Measurements from ENCODE around the gene IL1R2. TPM values are rescaled to one million over a fixed set of nuclear protein-coding genes. Genes with fewer than 3 reads are reported as not detected.

IL1R2 gene
- total and polyA plus RNA-seq, 2 experiments from 2014 or later, result not detected

DNA sequence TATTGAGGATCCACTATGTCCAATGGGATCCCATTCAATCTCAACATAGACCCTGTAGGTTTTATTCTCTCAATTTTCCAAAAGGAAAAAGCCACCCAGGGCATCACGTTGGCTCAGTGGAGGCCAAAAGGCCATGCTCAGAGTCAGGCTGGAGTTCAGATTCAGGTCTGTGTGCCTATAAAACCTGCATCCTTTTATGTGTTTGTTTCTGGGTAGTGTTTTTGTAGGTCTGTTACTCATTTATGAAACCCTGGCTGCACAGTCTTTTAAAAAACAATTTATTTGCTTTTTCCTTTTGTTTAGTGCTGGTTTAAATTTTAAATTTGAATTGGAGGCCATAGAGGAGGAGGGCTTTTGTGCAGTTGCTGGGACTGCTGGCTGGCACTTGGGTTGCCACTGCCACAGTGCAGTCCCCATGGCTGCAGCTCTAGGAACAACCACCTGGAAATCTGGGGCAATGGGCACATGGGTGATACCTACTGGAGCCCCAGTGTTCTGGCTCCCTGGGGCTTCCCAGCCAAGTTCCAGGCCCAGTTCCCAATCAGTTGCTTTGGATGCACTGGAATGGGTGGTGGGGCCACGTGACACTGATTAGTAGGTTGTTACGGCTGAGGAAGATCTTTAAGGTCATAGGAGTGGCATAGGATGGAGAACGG is 31.3 kb downstream of the IL1R2 start:
- no peaks in the 10 kb centered on the region for H3K36me3 ChIP-seq (ENCODE audit: insufficient read depth)
- H3K27ac ChIP-seq (ENCODE audit: low read depth), result no peak overlapping the region
- H3K79me2 ChIP-seq (replicated peaks; ENCODE audit: insufficient read depth), result no peaks in the 10 kb centered on the region
- DNase-seq (ENCODE audit: low spot score), result no peak
- H3K4me2 ChIP-seq, result no peak overlapping the region
- TF ChIP-seq, protein P1, sequence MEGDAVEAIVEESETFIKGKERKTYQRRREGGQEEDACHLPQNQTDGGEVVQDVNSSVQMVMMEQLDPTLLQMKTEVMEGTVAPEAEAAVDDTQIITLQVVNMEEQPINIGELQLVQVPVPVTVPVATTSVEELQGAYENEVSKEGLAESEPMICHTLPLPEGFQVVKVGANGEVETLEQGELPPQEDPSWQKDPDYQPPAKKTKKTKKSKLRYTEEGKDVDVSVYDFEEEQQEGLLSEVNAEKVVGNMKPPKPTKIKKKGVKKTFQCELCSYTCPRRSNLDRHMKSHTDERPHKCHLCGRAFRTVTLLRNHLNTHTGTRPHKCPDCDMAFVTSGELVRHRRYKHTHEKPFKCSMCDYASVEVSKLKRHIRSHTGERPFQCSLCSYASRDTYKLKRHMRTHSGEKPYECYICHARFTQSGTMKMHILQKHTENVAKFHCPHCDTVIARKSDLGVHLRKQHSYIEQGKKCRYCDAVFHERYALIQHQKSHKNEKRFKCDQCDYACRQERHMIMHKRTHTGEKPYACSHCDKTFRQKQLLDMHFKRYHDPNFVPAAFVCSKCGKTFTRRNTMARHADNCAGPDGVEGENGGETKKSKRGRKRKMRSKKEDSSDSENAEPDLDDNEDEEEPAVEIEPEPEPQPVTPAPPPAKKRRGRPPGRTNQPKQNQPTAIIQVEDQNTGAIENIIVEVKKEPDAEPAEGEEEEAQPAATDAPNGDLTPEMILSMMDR (conservative IDR thresholded peaks at IDR 0.05; ENCODE audit: low read depth in 2 of 2), result no peak
- TF ChIP-seq ZNF331 (CRISPR knock-in tag; IDR thresholded peaks at IDR 0.05; ENCODE audit: low read depth) (no peak), POLR2AphosphoS5 (IDR thresholded peaks at IDR 0.05; ENCODE audit: low read depth) (no peak), EZH2phosphoT487 (IDR thresholded peaks at IDR 0.05; ENCODE audit: unreplicated experiment) (no peak), EZH2 (IDR thresholded peaks at IDR 0.05; ENCODE audit: low read depth, unreplicated experiment) (no peak), JUNB (IDR thresholded peaks at IDR 0.05; ENCODE audit: unreplicated experiment) (no peak), CREB1 (CRISPR knock-in tag; IDR thresholded peaks at IDR 0.05; ENCODE audit: low read depth) (no peak)
- TF ChIP-seq, protein P2, sequence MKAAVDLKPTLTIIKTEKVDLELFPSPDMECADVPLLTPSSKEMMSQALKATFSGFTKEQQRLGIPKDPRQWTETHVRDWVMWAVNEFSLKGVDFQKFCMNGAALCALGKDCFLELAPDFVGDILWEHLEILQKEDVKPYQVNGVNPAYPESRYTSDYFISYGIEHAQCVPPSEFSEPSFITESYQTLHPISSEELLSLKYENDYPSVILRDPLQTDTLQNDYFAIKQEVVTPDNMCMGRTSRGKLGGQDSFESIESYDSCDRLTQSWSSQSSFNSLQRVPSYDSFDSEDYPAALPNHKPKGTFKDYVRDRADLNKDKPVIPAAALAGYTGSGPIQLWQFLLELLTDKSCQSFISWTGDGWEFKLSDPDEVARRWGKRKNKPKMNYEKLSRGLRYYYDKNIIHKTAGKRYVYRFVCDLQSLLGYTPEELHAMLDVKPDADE (IDR thresholded peaks at IDR 0.05), result no peak
- TF ChIP-seq, protein P3, sequence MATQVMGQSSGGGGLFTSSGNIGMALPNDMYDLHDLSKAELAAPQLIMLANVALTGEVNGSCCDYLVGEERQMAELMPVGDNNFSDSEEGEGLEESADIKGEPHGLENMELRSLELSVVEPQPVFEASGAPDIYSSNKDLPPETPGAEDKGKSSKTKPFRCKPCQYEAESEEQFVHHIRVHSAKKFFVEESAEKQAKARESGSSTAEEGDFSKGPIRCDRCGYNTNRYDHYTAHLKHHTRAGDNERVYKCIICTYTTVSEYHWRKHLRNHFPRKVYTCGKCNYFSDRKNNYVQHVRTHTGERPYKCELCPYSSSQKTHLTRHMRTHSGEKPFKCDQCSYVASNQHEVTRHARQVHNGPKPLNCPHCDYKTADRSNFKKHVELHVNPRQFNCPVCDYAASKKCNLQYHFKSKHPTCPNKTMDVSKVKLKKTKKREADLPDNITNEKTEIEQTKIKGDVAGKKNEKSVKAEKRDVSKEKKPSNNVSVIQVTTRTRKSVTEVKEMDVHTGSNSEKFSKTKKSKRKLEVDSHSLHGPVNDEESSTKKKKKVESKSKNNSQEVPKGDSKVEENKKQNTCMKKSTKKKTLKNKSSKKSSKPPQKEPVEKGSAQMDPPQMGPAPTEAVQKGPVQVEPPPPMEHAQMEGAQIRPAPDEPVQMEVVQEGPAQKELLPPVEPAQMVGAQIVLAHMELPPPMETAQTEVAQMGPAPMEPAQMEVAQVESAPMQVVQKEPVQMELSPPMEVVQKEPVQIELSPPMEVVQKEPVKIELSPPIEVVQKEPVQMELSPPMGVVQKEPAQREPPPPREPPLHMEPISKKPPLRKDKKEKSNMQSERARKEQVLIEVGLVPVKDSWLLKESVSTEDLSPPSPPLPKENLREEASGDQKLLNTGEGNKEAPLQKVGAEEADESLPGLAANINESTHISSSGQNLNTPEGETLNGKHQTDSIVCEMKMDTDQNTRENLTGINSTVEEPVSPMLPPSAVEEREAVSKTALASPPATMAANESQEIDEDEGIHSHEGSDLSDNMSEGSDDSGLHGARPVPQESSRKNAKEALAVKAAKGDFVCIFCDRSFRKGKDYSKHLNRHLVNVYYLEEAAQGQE (IDR thresholded peaks at IDR 0.05; ENCODE audit: unreplicated experiment), result no peak
- no peaks in the 10 kb centered on the region for H3K4me1 ChIP-seq (ENCODE audit: insufficient read depth)
- no peaks in the 10 kb centered on the region for H3K9me2 ChIP-seq (ENCODE audit: insufficient read depth)
- no peak for ATAC-seq
- 0 out of 2 replicates have a peak, but pooled peaks cover 4% of the 10 kb centered on the region for H4K20me1 ChIP-seq (replicated peaks; ENCODE audit: insufficient read depth)
- H3K9me3 Mint-ChIP-seq, result no peaks in the 10 kb centered on the region
- peaks cover 5% of the 10 kb centered on the region for H3K27me3 Mint-ChIP-seq (ENCODE audit: insufficient read depth, low read depth, poor library complexity)
- H3F3A ChIP-seq (replicated peaks; ENCODE audit: low read depth), result no peaks in the 10 kb centered on the region
- H3K36me3 Mint-ChIP-seq (ENCODE audit: low read depth), result no peaks in the 10 kb centered on the region
- H3K4me3 Mint-ChIP-seq, result no peak overlapping the region
- no peak overlapping the region for H3K27ac Mint-ChIP-seq
- no peaks in the 10 kb centered on the region for H3K27me3 ChIP-seq (ENCODE audit: insufficient read depth)
- no peaks in the 10 kb centered on the region for H3K4me1 Mint-ChIP-seq
- no peak overlapping the region for H3K4me3 ChIP-seq
- no peak overlapping the region for H2AFZ ChIP-seq

All from GM23338 (cell line).